Right lobe of liver (tissue), 4 donors: ENCODE data around the gene MAN2B1.

ENCODE experiments used
- CTCF ChIP-seq, 4 donors: fragments of 200-600 bp in 3 of 4; fragments of 450-650 bp in 1 of 4; IDR thresholded peaks; one replicate each; pipeline versions ENCODE4 v1.5.1 to v1.8.0; 2016 to 2022; ENCODE audit warnings: antibody characterized with exemption in 4 of 4, mild to moderate bottlenecking in 2 of 4
- POLR2A ChIP-seq: fragments of 450-650 bp; IDR thresholded peaks from one replicate; pipeline ENCODE4 v1.6.1; 2017; ENCODE audit warnings: antibody characterized with exemption, mild to moderate bottlenecking
- donor health status: DM: no; HTN: no; CAD: no.
- donor health status: DM: no; HTN: no; CAD: no.
- donor health status: DM: no; HTN: yes; CAD: no.

GRCh38 chr19:12666265-12667048, at the start of gene MAN2B1, which contains the start of gene WDR83:
- TF ChIP-seq CTCF (IDR thresholded peaks at IDR 0.05) (no peak), POLR2A (peak; percentile 30)
